Measurements from ENCODE around the gene SMIM9.

Gene SMIM9

DNA sequence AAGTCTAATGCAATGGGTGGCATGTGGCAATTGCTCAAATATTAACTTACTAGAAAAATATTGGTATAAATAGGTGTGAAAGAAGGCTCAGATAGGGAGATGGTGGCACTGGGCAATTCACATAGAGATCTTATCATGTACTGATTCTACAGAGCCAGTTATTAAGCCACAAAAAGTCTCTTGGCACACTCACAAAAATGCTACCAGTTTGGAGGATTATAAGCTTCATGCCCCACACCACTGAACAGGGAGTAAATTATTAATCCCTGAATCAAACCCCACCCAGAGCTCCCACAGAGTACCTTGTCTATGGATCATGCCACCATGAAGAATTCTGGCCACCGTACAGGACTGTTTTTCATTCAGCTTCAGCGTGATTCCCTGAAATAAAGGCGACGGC is 43.0 kb downstream of the SMIM9 start:
- in situ Hi-C loops (cut with MboI; ENCODE audit: low sequenced_read_pairs) = no loop called here

DNA sequence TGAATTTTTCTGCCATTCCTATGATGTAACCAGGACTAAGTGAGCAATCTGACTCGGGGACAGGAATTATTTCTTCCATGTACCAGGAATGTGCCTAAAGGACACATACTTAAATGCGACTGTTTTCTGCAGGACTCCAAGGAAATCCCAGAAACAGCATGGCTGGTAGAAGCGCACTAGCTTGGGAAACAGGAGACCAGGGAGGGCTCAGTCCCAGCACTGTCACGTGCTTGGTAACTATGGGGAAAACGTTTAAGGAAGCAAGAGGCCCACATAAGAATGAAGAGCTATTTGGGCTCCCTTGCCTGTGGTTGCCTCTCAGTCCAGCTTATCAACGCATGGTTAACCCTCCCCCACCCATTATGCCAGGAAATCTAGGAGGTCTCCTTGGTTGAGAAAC is 48.7 kb downstream of the SMIM9 start:
- in situ Hi-C loops (cut with MboI; ENCODE audit: low sequenced_read_pairs) = no loop called here

DNA sequence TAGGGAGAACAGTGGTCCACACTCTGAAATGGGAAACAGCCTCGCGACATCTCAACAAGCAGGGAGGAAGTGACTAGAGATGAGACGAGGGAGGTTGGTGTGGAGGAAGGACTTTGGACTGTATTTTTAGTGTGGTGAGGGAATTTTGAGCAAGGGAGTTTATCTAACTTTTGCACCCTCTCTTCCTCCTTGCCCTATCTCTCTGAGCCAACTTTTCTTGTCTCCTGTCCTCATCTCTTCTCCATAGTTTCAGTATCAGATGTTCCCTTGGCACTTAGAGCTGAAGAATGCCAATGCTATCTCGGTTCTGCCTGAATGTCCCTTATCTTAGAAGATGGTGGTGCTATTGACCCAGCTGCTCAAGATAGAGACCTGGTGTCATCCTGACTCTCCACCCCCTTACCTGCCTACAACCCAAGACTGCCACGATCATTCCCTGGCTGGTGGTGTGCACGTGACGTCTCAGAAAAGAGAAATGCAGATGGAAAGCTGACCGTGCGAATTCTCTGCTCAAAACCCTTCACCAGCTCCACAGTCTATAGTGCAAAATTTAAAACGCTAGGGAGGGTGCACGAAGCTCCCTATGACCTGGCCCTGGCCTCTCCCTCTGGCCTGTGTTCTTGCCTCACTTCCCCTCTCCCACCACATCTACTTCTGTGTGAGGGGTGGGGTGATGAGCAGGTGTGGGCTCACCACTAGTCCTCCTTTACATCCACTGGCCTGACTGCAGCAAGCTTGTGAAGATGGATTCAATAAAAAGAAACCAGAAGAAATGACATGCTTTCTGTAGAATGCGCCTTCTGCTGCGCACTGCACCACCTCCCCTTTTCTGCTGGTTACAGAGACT is 50.1 kb downstream of the SMIM9 start:
- in situ Hi-C loops (cut with MboI; ENCODE audit: low sequenced_read_pairs) = no loop called here

DNA sequence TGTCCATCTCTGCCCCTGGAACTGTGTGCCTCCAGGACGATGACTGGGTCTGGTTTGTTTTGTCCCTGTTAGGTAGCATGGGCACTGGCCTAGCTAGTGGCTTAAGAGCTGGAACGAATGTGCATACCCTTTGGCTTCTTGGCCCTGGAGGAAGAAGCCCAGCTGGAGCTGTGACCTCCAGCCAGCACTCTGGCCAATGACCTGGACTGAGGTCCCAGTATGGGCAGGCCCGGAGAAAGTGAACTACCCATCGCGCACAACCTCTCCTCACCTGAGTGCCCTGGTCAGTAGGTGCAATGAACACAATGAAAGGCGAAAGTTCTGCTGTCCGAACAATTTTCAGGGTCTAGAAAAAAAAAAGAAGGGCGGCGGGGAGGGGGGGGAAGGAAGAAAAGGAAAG is 53.5 kb downstream of the SMIM9 start:
- in situ Hi-C loops (cut with MboI; ENCODE audit: low sequenced_read_pairs) = no loop called here

DNA sequence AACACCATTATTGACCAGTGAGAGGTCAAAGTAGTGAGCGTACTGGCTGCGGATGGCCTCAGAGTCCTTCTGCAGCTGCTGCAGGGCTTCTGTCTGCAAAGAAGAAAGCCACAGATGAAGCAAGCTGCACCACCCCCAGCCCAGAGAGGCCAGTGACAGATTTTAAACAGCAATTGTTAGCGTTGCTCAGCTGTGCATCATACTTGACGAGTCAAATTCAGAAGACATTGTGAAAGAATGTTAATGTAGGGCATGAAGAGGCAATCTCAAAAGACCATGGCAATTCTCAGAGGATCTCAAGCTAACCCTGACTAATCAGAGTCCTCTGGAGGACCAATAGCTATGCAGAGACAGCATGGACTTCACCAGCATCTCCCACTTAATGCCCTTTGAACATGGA is 55.2 kb downstream of the SMIM9 start:
- in situ Hi-C loops (cut with MboI; ENCODE audit: low sequenced_read_pairs) = no loop called here

DNA sequence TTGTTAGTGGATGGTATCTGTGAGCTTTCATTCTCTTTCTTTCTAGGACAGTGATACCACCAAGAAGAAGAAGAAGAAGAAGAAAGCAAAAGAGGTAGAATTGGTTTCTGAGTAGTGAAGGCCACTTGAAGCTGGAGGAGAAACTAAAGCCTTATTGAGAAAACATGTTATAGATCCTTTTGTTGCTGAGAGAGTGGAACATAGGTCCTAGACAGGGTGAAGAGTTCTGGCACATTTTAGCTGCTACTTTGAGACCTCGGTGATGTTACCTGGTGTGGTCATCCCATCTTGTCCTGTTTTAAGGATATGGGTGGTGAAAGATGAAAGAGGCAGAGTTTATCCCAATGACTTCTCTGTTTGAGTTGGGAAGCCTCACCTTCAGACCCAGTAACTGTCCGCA is 57.7 kb downstream of the SMIM9 start:
- in situ Hi-C loops (cut with MboI; ENCODE audit: low sequenced_read_pairs) = no loop called here

DNA sequence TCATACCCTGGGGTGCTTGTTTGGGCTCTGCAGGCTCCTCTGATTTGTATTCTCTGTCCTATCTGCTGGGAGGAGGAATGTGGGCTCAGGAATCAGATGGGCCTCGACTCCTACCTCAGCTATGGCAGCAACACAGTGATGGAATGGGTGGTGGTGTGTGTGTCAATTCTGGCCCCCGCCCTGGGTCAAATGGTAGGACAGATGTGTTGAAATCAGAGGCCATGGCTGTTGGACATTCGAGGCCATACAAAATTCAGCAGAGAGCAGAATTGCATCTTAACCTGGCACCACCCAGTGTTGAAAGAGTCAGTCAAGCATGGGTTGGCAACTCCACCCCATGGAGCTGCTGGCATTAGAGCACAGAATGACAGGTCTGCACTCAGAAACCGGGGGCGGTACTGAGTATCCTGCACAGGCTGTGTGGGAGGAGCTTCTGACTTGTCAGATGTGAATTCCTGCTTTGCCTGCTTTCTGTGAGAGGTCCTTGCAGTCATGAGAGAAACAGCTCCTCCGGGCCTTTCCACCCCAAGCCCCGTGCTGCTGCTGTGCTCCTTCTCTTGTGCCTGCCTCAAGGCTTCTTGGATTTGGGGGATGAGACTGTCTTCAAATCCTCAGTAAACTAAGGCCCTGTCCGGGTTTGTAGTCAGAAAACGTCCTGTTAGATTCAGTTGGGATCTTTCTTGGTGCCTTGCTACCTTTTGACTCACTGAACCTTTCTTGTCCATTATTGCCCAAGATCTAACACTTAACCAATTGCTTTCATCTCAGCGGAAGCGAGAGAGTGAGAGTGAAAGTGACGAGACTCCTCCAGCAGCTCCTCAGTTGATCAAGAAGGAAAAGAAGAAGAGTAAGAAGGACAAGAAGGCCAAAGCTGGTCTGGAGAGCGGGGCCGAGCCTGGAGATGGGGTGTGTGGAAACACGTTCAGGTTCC is 58.8 kb downstream of the SMIM9 start:
- in situ Hi-C loops (cut with MboI; ENCODE audit: low sequenced_read_pairs) = no loop called here

DNA sequence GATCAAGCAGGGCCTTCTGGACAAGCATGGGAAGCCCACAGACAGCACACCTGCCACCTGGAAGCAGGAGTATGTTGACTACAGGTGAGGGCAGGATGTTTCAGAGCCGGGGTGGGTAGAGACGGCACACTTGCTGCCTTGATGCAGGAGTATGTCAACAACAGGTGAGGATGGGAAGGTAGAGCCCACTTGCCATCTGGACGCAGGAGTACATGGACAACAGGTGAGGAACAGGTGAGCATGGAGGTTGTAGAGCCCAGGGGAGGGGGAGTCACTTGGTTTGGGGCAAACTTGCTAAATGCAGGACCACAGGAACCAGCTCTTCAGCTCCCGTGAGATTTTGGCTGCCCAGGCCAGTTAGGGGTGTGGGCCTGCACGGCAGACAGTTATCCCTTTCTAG is 59.8 kb downstream of the SMIM9 start:
- in situ Hi-C loops (cut with MboI; ENCODE audit: low sequenced_read_pairs) = no loop called here
